GM18526 (cell line): ENCODE results near the gene MAP2K5.

Experiments
- POLR2A ChIP-seq: IDR thresholded peaks from 3 replicates; pipeline ENCODE4 v1.6.1; 2011; ENCODE audit not compliant: insufficient read length; ENCODE audit errors: extremely low read depth

MAP2K5 gene

GRCh38 chr15:67564021-67564967 is 21.8 kb downstream of the MAP2K5 start:
- no peak for TF ChIP-seq POLR2A

- no peak for TF ChIP-seq POLR2A
Observed at GRCh38 chr15:67564968-67565345, 22.5 kb downstream of the MAP2K5 start.

GRCh38 chr15:67569668-67570067 is 27.2 kb downstream of the MAP2K5 start:
- no peak for TF ChIP-seq POLR2A

- no peak for TF ChIP-seq POLR2A
Observed at GRCh38 chr15:67570875-67571647, 28.6 kb downstream of the MAP2K5 start.

- TF ChIP-seq POLR2A, result no peak
Observed at GRCh38 chr15:67571648-67572415, 29.3 kb downstream of the MAP2K5 start.

- TF ChIP-seq POLR2A, result no peak
Observed at GRCh38 chr15:67573194-67573593, 30.7 kb downstream of the MAP2K5 start.

GRCh38 chr15:67575039-67575502 is 32.6 kb downstream of the MAP2K5 start:
- TF ChIP-seq POLR2A, result no peak

GRCh38 chr15:67578020-67578600 is 35.6 kb downstream of the MAP2K5 start:
- no peak for TF ChIP-seq POLR2A

GRCh38 chr15:67579164-67579563 is 36.7 kb downstream of the MAP2K5 start:
- no peak for TF ChIP-seq POLR2A

GRCh38 chr15:67579967-67580366 is 37.5 kb downstream of the MAP2K5 start:
- no peak for TF ChIP-seq POLR2A

- no peak for TF ChIP-seq POLR2A
Observed at GRCh38 chr15:67584157-67584556, 41.7 kb downstream of the MAP2K5 start.

GRCh38 chr15:67585681-67586080 is 43.2 kb downstream of the MAP2K5 start:
- TF ChIP-seq POLR2A, result no peak

- no peak for TF ChIP-seq POLR2A
Observed at GRCh38 chr15:67587331-67587730, 44.8 kb downstream of the MAP2K5 start.

GRCh38 chr15:67587754-67588153 is 45.3 kb downstream of the MAP2K5 start:
- no peak for TF ChIP-seq POLR2A

- no peak for TF ChIP-seq POLR2A
Observed at GRCh38 chr15:67590191-67590590, 47.7 kb downstream of the MAP2K5 start.
